HEK293T (cell line): ENCODE data around the gene TOP3B.

Source experiments
- CTCF ChIA-PET: fragments of 350-600 bp; formaldehyde crosslinking; extraction: SDS; loops from one replicate; lab custom pipeline; 2021; ENCODE audit warnings: antibody characterized with exemption, inconsistent platforms; lab: Yijun Ruan, JAX
- POLR2A ChIA-PET: fragments of 350-600 bp; formaldehyde crosslinking; extraction: SDS; loops from one replicate; lab custom pipeline; 2020; ENCODE audit warnings: antibody characterized with exemption, inconsistent platforms; lab: Yijun Ruan, JAX
- DNase-seq: peaks from one replicate; pipeline ENCODE4 v3.0.0; 2012; ENCODE audit warnings: mixed read lengths; ENCODE audit errors: extremely low spot score
- ARNT ChIP-seq: fragments of 450-650 bp; IDR thresholded peaks from 2 replicates; pipeline ENCODE4 v1.6.1; 2017; ENCODE audit warnings: mild to moderate bottlenecking
- BHLHE40 ChIP-seq: fragments of 450-650 bp; IDR thresholded peaks from 2 replicates; pipeline ENCODE4 v1.6.1; 2016; ENCODE audit warnings: mild to moderate bottlenecking, moderate library complexity, borderline replicate concordance
- CTBP1 ChIP-seq: fragments of 450-650 bp; IDR thresholded peaks from 2 replicates; pipeline ENCODE4 v1.6.1; 2016; ENCODE audit warnings: borderline replicate concordance
- ELF4 ChIP-seq: fragments of 450-650 bp; IDR thresholded peaks from 2 replicates; pipeline ENCODE4 v1.6.1; 2017; ENCODE audit warnings: antibody characterized with exemption
- FOXA1 ChIP-seq: fragments of 450-650 bp; IDR thresholded peaks from 2 replicates; pipeline ENCODE4 v1.6.1; 2016; ENCODE audit warnings: mild to moderate bottlenecking
- FOXK2 ChIP-seq: fragments of 450-650 bp; IDR thresholded peaks from 2 replicates; pipeline ENCODE4 v1.6.1; 2016; ENCODE audit warnings: mild to moderate bottlenecking
- FOXM1 ChIP-seq: fragments of 450-650 bp; IDR thresholded peaks from 2 replicates; pipeline ENCODE4 v1.6.1; 2017; ENCODE audit warnings: mild to moderate bottlenecking, borderline replicate concordance
- HDGF ChIP-seq: fragments of 450-650 bp; IDR thresholded peaks from 2 replicates; pipeline ENCODE4 v1.6.1; 2017; ENCODE audit warnings: antibody characterized with exemption, borderline replicate concordance
- L3MBTL2 ChIP-seq: fragments of 450-650 bp; conservative IDR thresholded peaks from 2 replicates; pipeline ENCODE4 v1.6.1; 2016; ENCODE audit warnings: mild to moderate bottlenecking
- LEF1 ChIP-seq: fragments of 450-650 bp; IDR thresholded peaks from 2 replicates; pipeline ENCODE4 v1.6.1; 2017; ENCODE audit warnings: mild to moderate bottlenecking, borderline replicate concordance
- NFRKB ChIP-seq: fragments of 450-650 bp; IDR thresholded peaks from 2 replicates; pipeline ENCODE4 v1.6.1; 2016; ENCODE audit warnings: mild to moderate bottlenecking, moderate library complexity
- SP1 ChIP-seq: fragments of 450-650 bp; IDR thresholded peaks from 2 replicates; pipeline ENCODE4 v1.6.1; 2017
- SUZ12 ChIP-seq: fragments of 450-650 bp; IDR thresholded peaks from 2 replicates; pipeline ENCODE4 v1.6.1; 2016; ENCODE audit warnings: mild to moderate bottlenecking
- TARDBP ChIP-seq: fragments of 450-650 bp; IDR thresholded peaks from 2 replicates; pipeline ENCODE4 v1.6.1; 2016
- ZNF384 ChIP-seq: fragments of 450-650 bp; IDR thresholded peaks from 2 replicates; pipeline ENCODE4 v1.6.1; 2016
- TF ChIP-seq, protein P1 (sequence below): fragments of 450-650 bp; IDR thresholded peaks from 2 replicates; pipeline ENCODE4 v1.6.1; 2016

TOP3B gene

DNA sequence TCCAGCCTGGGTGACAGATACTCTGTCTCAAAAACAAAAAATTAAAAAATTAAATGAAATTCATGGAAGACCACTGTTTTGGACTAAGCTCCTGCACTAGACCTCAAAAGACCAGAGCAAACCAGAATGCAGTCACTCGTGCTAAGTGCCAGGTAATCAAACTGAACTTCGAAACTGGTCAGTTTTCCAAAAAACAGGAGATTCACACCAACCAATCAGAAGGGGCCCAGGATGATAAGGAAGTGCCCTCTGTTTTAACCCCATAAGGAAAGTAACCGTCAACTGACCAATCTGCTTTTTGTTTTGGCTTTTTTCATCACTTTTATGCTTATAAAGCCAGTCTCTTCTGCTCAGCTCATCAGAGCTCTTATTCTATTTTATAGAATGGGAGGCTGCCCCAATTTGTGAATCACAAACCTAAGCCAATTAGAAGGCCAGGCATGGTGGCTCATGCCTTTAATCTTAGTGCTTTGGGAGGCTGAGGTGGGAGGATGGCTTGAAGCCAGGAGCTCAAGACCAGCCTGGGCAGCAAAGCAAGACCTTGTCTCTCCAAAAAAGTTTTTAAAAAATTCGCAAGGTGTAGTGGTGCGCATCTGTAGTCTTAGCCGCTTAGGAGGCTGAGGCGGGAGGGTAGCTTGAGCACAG is 10.1 kb upstream of the TOP3B start:
- TF ChIP-seq HDGF (no peak), FOXK2 (no peak), TARDBP (no peak), NFRKB (no peak), ELF4 (no peak), LEF1 (no peak)
- TF ChIP-seq, protein P1, sequence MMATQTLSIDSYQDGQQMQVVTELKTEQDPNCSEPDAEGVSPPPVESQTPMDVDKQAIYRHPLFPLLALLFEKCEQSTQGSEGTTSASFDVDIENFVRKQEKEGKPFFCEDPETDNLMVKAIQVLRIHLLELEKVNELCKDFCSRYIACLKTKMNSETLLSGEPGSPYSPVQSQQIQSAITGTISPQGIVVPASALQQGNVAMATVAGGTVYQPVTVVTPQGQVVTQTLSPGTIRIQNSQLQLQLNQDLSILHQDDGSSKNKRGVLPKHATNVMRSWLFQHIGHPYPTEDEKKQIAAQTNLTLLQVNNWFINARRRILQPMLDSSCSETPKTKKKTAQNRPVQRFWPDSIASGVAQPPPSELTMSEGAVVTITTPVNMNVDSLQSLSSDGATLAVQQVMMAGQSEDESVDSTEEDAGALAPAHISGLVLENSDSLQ = no peak
- no peak for DNase-seq
- CTCF ChIA-PET = no interaction called here
- POLR2A ChIA-PET = interaction anchor here (1.0 to 2.2 kb wide), 2 partner anchors 9 to 15 kb away, joined by 3 to 6 read pairs; no protein-coding TSS in a partner anchor

DNA sequence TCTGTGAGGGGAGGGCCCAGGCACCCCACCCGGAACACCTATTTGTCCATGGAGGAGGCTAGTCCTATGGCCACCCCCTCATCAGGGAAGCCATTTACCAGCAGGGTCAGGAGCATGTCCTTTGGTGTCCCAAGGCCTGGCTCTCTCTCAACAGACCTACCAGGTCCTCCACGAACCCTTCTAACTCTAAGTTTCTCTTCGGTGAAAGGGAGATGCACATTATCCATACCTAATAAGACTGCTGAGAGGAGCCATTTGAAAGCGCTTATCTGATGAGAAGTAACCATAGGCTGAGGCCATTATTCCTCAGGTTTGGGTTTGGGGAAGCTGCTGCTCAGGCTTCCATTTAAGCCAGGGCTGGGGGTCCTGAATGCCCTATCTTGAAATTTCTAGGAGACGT is 9.2 kb upstream of the TOP3B start:
- POLR2A ChIA-PET = interaction anchor here (1.0 kb wide), 1 partner anchor 16 kb away, joined by 3 read pairs; no protein-coding TSS in a partner anchor
- TF ChIP-seq TARDBP = no peak
- no peak for TF ChIP-seq BHLHE40
- TF ChIP-seq SUZ12 = no peak
- no peak for TF ChIP-seq FOXK2
- TF ChIP-seq SP1 = no peak
- no peak for TF ChIP-seq FOXM1
- TF ChIP-seq, protein P1 = no peak
- no peak for TF ChIP-seq ELF4
- no peak for TF ChIP-seq NFRKB
- no peak for TF ChIP-seq L3MBTL2
- TF ChIP-seq ARNT = no peak
- TF ChIP-seq FOXA1 = no peak
- TF ChIP-seq HDGF = no peak
- DNase-seq = no peak
- CTCF ChIA-PET = interaction anchor here (1.2 kb wide), 1 partner anchor 39 kb away, joined by 3 read pairs; the partner anchor contains the start of gene PPM1F

DNA sequence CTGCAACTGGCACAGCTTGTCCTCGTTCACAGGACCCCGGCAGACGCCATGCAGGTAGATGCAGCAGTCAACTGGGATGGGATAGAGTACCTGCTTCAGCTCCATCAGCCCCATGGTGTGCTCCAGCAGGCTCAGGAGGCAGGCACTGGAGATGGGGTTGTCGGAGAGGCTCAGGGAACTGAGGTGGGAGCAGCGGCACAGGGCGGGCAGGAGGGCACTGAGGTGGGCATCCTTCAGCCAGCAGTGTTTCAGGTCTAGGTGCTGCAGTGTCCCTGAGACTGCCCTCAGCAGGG is 8.7 kb upstream of the TOP3B start:
- DNase-seq = no peak
- ChIA-PET CTCF (interaction anchor here (0.7 to 1.2 kb wide), 2 partner anchors 39 to 119 kb away, joined by 3 read pairs; partner anchors contain the start of gene PPM1F), POLR2A (no interaction called here)
- TF ChIP-seq ARNT (no peak), FOXA1 (no peak), ZNF384 (no peak), SP1 (no peak), FOXM1 (no peak), HDGF (no peak), BHLHE40 (no peak), LEF1 (no peak), CTBP1 (no peak), TARDBP (no peak), SUZ12 (no peak), NFRKB (no peak), L3MBTL2 (no peak)
- TF ChIP-seq, protein P1 = no peak

- TF ChIP-seq BHLHE40 (no peak), FOXK2 (no peak), NFRKB (no peak), LEF1 (no peak), FOXA1 (no peak), TARDBP (no peak), ARNT (no peak), CTBP1 (no peak), HDGF (no peak), ZNF384 (no peak), ELF4 (no peak), L3MBTL2 (no peak), SUZ12 (no peak), SP1 (no peak)
- TF ChIP-seq, protein P1 = no peak
- CTCF ChIA-PET = interaction anchor here (0.7 to 1.2 kb wide), 2 partner anchors 38 to 120 kb away, joined by 3 read pairs; partner anchors contain the start of gene PPM1F
- POLR2A ChIA-PET = no interaction called here
- DNase-seq = no peak
These were observed 8.1 kb upstream of the TOP3B start for GRCh38 chr22:21990445-21991303.

DNA sequence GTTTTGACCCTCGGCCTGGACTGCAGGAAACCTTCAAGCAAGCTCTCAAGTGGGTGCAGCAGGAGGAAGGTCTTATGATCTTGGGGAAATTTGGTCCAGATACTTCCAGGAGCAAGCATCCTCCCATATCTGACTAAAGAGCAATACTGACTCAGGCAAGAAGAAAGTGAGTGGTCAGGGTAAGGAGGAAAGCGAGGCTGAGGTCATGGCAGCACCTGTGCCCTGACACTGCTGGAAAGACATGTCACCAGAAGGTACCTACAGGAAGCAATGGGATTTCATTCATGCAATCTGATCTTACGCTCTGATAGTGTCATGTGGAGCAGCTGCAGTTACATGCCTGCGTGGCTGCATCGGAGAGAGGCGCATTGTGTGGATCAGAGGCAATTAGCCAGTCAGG is 6.5 kb upstream of the TOP3B start:
- DNase-seq = no peak
- TF ChIP-seq HDGF (no peak), NFRKB (no peak), ZNF384 (no peak), CTBP1 (no peak), BHLHE40 (no peak), FOXM1 (no peak), SP1 (no peak), SUZ12 (no peak)
- TF ChIP-seq, protein P1 = no peak
- ChIA-PET POLR2A (no interaction called here), CTCF (interaction anchor here (1.6 kb wide), 1 partner anchor 17 kb away, joined by 4 read pairs; no protein-coding TSS in a partner anchor)
